Fibroblast of mammary gland (primary cell): ENCODE results near the gene ENPP7.

Experiments
- DNase-seq: peaks from one replicate; pipeline ENCODE4 v3.0.0-alpha.2; 2010; ENCODE audit warnings: low read depth
- H3K4me3 ChIP-seq: 2 replicates; pipeline ENCODE4 v1.5.1; 2011; ENCODE audit warnings: low read depth, mild to moderate bottlenecking, low read length, moderate library complexity; ENCODE audit not compliant: control insufficient read depth
- CTCF ChIP-seq: conservative IDR thresholded peaks from 2 replicates; pipeline ENCODE4 v1.5.1; 2011; ENCODE audit warnings: low read depth, low read length, inconsistent platforms; ENCODE audit not compliant: control insufficient read depth, insufficient read depth

ENPP7 gene

GRCh38 chr17:79781736-79782575, 51.2 kb downstream of the ENPP7 start:
- no peak for DNase-seq
- no peak for TF ChIP-seq CTCF
- no peak overlapping the region for H3K4me3 ChIP-seq

GRCh38 chr17:79783891-79784290, 53.1 kb downstream of the ENPP7 start:
- no peak for DNase-seq
- no peak for TF ChIP-seq CTCF
- H3K4me3 ChIP-seq: no peak overlapping the region

DNA sequence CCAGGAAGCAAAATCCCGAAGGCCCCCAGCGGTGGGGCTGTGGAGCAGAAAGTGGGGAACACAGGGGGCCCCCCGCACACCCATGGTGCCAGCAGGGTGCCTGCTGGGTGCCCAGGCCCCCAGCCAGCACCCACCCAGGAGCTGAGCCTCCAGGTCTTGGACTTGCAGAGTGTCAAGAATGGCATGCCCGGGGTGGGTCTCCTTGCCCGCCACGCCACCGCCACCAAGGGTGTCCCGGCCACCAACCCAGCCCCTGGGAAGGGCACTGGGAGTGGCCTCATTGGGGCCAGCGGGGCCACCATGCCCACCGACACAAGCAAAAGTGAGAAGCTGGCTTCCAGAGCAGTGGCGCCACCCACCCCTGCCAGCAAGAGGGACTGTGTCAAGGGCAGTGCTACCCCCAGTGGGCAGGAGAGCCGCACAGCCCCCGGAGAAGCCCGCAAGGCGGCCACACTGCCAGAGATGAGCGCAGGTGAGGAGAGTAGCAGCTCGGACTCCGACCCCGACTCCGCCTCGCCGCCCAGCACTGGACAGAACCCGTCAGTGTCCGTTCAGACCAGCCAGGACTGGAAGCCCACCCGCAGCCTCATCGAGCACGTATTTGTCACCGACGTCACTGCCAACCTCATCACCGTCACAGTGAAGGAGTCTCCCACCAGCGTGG, 53.7 kb downstream of the ENPP7 start:
- H3K4me3 ChIP-seq: no peak overlapping the region
- no peak for TF ChIP-seq CTCF
- no peak for DNase-seq

DNA sequence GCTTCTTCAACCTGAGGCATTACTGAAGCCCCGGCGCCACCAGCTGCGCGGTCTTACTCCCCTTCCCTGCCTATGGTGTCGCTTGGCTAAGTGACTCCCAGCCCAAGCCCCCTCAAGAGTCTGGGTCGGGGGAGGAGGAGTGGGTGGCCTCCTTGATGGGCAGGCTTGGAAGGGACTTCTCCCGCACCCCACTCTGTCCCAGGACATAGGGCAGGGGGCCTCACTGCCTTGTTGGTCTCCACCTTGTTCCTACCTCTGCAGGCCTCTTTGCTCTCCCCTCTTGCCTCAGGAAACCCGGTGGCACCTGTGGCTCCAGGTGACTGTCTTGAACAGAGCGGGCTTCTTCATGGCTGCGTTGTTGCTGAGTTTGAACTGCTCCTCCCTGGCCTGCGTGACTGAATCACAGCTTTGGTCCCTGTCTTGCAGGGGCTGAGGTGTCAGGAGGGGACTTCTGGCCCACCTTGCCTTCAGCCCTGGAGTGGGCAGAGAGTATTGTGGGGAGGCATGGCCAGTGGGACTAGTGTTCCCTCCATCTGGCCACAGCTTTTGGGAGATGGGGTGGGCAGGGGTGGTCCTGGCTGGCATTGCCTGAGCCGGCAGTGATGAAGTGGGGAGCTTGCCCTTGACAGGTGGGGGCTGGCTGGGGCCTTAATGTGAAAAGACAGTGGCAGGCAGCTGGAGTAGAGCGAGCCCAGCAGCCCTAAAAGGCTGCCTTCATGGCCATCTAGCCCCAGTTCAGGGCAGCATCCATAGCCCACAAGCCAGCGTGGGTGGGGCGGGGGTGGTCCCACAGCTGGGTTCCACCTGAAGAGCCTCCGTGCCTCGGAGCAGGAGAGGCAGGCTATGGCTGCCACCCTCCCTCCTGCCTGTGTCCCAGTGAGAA, 54.5 kb downstream of the ENPP7 start:
- no peak for DNase-seq
- H3K4me3 ChIP-seq: no peak overlapping the region
- TF ChIP-seq CTCF: no peak

DNA sequence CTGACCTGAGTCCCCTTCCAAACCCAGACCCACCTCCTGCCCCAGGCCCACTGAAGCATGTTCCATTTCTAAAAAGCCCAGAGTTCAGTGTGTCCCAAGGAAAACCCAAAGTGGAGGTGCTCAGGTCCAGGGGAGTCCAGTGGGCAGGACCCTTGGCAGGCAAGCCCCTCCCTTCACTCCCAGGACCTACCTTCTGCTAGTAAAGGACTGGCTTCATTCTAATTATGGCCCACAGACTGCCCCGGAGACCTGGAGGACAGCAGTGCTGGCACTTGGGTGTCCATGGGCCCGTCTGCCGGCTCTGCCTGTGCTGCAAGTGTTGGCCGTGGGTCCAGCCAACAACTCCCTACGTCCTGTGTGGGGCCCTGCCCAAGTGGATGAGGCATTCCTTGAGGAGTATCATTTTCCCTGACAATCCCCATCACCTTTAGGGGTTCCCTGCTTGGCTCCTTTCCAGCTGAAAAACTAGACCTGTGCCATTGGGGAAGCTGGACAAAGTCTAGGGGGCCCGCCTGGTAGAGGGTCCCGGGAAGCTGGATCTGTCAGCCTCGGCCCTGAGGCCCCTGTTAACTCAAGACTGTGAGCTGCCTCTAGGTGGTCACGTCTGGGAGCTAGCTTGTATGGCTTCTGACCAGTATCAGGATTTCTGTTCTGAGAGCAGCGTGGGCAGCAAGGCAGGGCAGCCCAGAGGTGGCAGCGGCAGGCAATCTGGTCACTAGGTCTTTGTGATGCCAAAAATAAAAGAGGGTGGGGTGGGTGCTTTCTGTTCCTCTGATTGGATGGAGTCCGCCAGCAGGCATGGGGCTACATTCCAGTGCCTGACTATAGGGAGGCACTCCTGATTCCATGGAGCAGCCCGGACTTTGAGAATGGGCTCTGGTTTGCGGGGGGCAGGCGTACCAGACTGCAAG, 55.4 kb downstream of the ENPP7 start:
- no peak overlapping the region for H3K4me3 ChIP-seq
- TF ChIP-seq CTCF: no peak
- no peak for DNase-seq
